HG02970 (cell line): ENCODE measurements around the gene IFT20.
A peak's percentile ranks its signal among the peaks of the same experiment; 100 is the strongest.

Experiments
- ATAC-seq: cut with Tn5 transposase; IDR thresholded peaks from one replicate; pipeline ENCODE4 v1.9.1; 2021; ENCODE audit warnings: mild to moderate bottlenecking, moderate library complexity, moderate number of reproducible peaks; ENCODE audit not compliant: unreplicated experiment, low FRiP score

IFT20 gene

GRCh38 chr17:28335201-28335958 lies at the start of gene IFT20, which contains the start of gene TNFAIP1:
Gene IFT20 (minus strand): TSS chr17:28335472. CDS start chr17:28331985, 3,487 bp downstream.
Gene TNFAIP1 (plus strand): TSS chr17:28335761. CDS start chr17:28339522, 3,761 bp downstream.
- ATAC-seq: peak; percentile 96

- no peak for ATAC-seq
These were observed 49.7 kb upstream of the IFT20 start for GRCh38 chr17:28385037-28385400.

GRCh38 chr17:28384281-28385036 lies 49.2 kb upstream of the IFT20 start:
- ATAC-seq: no peak

GRCh38 chr17:28381141-28381825 lies 46.0 kb upstream of the IFT20 start:
- no peak for ATAC-seq

GRCh38 chr17:28379814-28380801 lies 44.8 kb upstream of the IFT20 start:
- no peak for ATAC-seq

GRCh38 chr17:28372945-28373274 lies 37.6 kb upstream of the IFT20 start:
- no peak for ATAC-seq

- ATAC-seq: no peak
These were observed 37.1 kb upstream of the IFT20 start for GRCh38 chr17:28372203-28372944.

GRCh38 chr17:28371245-28372202 lies 36.3 kb upstream of the IFT20 start, which contains the start of gene SARM1:
Gene SARM1 (plus strand): TSS chr17:28371694. CDS start chr17:28372033, 339 bp downstream.
- peak; percentile 82 for ATAC-seq

GRCh38 chr17:28370744-28371103 lies 35.5 kb upstream of the IFT20 start:
- no peak for ATAC-seq

- ATAC-seq: no peak
These were observed 34.9 kb upstream of the IFT20 start, which contains the start of gene VTN for GRCh38 chr17:28370035-28370743. Gene VTN (minus strand): TSS chr17:28370307. CDS start chr17:28370203, 104 bp downstream.

- no peak for ATAC-seq
These were observed 34.4 kb upstream of the IFT20 start for GRCh38 chr17:28369684-28370034.

- ATAC-seq: no peak
These were observed 33.8 kb upstream of the IFT20 start for GRCh38 chr17:28368915-28369683.

GRCh38 chr17:28368306-28368831 lies 33.1 kb upstream of the IFT20 start:
- no peak for ATAC-seq

GRCh38 chr17:28367641-28368305 lies 32.5 kb upstream of the IFT20 start:
- no peak for ATAC-seq

GRCh38 chr17:28366605-28367004 lies 31.3 kb upstream of the IFT20 start:
- no peak for ATAC-seq

GRCh38 chr17:28365487-28365886 lies 30.2 kb upstream of the IFT20 start:
- ATAC-seq: no peak
